ENCODE results near the gene MS4A4A.

Gene MS4A4A

DNA sequence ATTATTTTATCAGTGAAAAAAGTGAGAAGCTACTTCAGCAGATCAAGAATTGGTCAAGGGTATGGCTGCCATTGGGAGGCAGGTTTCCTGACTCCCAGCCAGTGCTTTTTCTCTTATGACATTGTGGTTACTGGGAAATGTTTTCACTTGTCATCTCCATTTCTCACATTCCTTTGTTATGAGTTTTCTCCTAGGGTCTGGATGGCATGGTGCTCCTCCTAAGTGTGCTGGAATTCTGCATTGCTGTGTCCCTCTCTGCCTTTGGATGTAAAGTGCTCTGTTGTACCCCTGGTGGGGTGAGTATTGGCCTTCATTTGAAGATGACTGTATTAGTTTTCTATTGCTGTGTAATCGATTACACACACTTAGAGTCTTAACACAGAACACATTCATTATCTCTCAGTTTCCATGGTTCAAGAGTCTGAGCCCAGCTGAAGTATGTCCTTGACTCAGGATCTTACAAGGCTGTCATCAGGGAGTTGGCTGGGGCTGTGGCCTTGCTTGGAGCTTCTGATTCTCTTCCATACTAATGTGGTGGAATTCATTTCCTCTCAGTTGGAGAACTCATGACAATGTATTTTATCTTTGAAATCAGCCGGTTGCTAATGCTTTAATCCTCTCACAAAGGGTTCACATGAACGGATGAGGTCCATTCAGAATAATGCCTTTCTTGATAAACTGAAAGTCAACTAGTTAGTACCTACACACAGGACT lies 25.6 kb downstream of the MS4A4A start:
- DNase-seq = no peak

DNA sequence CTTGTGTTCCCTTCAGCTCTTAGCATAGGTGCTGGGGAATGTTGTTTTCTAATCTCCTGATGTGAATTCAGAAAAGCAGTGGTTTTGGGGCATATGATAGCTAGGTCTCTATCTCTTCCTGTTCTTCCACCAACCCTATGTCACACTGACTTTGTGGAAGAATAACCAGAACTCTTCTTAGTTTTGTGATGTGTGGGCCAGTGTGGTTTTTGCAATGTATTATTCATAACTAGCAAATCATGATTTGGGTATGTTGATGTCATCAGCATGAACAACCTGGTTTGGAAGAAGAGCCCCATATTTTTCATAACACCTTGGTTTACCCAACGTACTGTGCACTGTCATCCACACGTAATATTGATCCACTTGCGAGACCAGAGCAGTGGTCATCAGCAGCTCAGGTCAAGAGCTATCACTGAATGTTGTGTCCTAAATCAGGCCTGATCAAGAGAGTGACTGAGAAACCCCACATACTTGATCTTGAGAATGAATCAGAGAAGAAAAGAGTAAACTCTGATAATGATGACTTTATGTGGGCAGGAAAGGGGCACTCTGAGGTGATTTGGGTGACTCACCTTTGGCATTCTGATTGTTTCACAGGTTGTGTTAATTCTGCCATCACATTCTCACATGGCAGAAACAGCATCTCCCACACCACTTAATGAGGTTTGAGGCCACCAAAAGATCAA lies 27.2 kb downstream of the MS4A4A start:
- DNase-seq = no peak

DNA sequence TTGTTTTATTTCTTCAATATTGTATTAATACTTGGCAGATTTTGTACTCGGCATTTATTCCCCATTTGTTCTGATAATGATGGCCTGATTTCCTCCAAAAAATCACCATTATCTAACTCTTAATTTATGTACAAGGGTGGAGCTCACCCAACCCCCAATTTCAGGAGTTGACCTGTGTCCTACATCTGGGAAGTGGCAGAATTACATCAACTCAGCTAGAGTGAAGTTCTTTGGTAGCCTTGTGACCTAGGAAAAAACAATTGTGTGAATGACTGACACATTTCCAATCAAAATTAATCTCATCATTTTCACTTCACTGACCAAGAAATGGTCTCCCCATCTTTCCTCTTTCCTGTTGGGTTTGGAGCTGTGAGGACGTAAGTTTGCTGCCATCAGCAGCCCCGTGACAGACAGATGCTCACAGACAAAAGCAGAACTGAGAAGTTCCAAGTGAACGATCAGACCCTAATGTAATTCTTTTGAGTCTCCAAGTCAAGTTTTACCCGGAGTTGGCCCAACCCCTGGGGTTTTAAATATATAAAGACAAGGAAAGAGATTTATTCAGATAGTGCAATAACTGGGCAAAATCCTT lies 30.0 kb downstream of the MS4A4A start:
- no peak for DNase-seq

DNA sequence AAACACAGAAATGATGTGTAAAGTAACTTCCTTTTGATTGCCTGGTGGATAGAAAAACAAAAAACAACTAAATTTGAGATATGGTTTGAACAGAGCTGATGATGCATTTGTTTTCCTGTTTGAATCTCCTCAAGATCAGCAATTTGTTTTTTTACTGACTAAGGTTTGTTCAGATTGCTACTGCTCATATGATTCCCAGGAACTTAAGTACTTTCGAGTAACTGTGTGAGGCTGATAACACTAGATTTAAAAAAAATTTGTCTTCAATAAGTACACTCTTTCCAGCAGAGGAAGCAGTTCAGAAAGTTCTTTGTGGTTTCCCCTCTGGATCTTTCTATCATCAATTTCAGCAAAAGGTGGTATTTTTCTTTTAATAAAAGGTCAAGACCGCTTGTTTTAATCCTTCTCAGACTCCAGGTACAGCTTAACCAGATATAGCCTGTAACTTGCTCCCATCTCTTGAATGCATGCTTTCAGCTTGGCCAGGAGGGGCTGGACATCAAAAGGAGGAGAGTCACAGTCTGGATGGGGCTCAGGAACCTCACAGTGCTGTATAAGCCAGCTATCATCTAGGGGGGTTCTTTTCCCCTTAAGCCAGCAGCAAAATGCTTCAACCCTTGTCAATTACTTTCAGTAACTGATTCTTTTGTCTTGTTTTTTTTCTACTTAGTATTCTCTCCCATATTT lies 34.3 kb downstream of the MS4A4A start:
- no peak for DNase-seq

DNA sequence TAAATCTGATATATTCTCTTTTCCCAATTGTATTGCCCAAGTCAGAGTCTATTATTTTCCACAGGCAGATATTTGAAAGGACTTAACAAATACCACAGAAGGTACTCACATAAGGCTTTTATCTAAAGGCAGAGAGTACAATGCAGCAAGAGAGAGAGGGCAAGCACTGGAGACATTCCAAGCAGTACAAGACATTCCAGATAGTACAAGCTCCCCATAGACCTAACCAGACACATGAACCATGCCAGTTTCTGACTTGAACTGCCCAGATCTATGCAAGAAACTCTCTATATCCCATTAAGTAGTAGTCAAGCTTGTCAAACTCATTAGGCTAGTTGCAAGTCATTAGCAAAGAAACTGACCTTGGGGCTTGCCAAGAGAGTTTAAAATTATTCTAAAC lies 35.4 kb downstream of the MS4A4A start:
- no peak for DNase-seq

DNA sequence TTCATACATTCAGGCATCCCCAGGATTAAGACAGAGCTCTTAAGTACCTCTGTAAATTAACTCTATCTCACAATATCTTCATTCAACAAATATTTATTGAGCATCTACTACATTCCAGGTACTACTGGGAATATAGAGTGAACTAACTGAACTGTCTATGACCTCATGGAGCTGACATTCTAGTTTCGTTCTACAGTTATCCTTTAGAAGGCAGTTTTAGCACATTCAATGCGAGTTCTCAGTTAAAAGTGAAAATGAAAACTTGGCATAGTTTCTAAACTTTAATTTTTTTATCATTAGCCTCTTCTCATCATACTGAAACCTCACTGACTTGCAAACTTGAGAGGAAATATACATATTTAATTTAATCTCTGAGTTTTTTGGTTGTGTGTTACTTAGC lies 35.9 kb downstream of the MS4A4A start:
- no peak for DNase-seq

DNA sequence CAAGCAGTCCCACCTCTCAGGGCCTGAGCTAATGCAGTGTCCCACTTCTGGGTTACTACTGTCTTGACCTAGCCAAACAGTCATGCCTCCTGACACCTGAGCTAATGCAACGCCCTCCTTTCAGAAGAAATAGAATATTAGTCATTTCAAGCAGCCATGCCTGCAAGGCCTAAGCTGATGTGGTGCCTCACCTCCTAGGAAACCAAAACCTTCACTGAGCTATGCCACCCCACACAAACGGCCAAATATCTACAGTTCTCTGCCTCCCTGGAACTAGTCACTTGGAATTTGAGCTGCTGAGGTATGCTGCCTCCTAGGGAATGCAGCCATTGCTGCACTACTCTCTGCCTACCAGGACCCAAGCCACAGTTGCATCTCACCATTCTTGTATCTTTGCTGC lies 38.3 kb downstream of the MS4A4A start:
- DNase-seq = no peak

DNA sequence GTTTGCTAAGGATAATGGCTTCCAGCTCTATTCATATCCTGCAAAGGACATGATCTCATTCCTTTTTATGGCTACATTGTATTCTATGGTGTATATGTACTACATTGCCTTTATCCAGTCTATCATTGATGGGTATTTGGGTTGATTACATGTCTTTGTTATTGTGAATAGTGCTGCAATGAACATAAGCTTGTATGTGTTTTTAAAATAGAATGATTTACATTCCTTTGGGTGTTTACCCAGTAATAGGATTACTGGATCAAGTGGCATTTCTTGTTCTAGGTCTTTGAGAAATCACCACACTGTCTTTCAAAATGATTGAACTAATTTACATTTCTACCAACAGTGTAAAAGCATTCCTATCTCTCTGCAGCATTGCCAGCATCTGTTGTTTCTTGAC lies 40.6 kb downstream of the MS4A4A start:
- DNase-seq = no peak

DNA sequence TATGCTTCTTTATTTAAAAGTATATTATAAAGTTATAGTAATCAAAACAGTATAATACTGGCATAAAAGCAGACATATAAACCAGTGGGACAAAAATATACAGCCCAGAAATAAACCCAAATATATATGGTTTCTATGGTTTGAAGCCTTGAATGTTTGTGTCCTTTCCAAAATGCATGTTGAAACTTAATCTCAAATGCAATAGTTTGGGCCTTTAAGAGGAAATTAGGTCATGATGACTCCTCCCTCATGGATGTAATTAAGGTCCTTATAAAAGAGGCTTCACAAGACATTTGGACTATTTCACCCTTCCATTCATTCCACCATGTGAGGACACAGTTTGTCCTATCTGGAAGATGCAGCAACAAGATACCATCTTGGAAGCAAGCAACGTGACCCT lies 46.5 kb downstream of the MS4A4A start, which contains the start of gene MS4A6E:
Gene MS4A6E, plus strand, starts transcription at position 301 of the 400 bp plus-strand sequence. CDS start 7,641 bp downstream, outside the sequence.
- DNase-seq = no peak

DNA sequence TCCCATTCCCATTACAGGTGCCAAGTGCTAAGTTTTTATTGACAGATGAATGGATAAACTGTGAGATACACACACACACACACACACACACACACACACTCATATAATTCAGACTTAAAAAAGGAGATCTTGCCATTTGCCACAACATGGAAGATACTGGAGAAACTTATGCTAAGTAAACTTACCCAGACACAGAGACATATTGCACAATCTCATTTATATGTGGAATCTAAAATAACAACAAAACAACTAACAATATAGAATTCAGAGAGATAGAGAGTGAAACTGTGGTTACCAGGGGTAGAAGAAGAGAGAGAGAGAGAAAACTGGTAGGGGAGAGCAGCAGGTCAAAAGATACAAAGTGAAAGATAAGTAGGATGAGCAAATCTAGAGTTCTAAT lies 48.0 kb downstream of the MS4A4A start:
- DNase-seq = no peak

DNA sequence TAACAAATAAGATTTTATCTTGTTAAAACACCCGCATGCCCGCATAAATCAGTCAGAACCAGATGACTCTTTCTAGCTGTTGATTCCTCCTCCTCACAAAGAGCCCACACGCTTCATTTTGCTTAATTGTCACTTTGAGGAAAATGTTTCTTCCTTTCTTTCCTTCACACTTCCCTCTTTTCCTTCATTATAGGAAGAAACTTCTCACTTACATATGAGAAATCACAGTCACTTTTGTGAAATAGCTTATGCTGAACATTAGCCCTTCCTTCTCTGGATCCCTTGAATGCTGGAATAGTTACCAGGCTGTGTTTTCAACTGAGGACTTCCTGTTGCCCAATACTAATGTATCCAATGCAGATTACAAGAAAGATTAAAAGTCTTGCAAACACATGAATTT lies 52.4 kb downstream of the MS4A4A start:
- no peak for DNase-seq

DNA sequence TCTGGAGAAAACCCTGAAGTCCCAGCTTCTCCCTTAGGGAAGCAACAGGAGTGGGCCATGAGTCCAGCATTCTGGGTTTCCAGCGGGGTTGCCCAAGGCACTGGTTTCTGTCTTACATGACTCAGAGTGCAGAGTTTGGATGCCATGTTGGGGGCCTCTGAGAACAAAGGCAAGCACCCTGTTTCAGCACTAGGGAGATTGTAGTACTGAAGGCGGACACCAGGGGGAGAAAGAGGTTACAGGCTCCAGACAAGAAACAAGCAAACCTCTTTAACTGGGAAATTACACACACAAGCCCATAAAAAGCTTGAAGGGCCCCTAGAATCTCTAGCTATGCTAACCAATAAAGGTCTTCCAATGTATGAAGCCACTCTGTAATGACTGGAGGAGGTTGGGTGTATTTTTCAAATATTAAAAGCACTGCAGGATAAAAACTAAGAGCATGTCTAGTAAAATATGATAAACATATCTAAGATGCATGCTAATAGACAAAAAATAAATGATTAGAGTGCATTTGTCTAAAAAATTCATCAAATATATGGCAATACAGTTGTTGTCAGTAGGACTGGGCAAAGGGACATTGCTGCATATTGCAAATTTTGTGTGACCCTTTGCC lies 53.6 kb downstream of the MS4A4A start:
- no peak for DNase-seq

DNA sequence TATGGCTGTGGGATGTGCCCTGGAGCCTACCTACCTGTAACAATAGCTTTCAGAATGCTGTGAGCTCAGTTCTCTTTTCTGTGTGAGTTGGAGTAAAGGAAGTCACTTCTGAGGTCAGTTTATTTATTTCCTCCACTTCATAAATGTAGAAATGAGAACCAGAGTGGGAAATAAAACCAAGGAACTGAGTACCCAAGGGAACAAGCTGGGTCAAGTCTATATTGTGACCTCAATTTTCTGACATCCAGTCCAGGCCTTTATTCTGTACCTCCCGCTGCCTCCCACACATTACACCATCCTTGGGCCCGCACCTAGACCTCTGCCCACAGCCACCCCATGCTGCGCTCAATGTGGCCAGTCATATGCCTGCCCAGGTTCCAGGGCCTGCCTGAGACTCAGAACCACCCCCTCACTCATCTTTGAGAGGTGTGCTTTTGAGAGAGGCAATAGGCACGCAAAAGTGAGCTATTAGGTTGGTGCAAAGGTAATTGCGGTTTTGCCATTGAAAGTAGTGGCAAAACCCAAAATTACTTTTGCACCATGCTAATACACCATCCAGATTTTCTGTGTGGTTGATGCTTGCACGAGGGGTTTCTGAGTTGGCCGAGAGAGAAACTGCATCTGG lies 56.4 kb downstream of the MS4A4A start:
- no peak for DNase-seq

DNA sequence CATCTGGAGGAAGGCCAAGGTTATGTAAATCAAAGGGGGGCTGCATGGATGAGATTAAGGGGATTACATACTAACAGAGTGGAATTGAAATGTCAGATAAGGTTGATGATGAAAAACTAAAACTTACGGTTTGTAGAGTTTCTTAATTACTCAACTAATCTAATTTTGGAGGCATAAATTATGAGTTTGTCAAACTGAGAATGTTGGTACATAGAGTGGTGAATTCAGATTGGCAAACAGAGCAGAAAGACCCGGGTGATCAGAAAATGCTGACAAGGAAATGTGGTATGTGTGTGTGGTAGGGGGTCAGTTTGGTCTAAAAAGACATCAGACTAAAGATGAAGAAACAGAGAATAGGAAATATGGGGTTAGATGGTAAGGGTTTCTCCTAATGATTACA lies 57.6 kb downstream of the MS4A4A start:
- no peak for DNase-seq

DNA sequence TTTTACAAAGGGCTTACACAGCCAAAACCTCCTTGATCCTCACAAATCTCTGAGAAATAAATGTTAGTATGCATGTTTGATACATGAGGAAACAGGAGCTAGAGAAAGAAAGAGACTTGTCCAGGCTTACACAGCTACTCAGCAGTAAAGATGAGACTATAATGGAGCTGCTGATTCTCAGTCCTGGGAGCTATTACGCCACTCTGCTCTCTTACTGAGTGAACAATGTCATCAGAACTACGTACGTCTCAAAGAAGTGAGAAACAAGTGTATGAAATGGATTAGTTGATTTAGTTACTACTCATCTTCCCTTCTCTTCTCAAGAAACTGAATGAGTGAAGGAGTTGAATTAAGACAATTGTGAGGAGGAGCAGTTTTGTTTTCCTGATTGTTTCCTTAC lies 58.9 kb downstream of the MS4A4A start:
- no peak for DNase-seq

DNA sequence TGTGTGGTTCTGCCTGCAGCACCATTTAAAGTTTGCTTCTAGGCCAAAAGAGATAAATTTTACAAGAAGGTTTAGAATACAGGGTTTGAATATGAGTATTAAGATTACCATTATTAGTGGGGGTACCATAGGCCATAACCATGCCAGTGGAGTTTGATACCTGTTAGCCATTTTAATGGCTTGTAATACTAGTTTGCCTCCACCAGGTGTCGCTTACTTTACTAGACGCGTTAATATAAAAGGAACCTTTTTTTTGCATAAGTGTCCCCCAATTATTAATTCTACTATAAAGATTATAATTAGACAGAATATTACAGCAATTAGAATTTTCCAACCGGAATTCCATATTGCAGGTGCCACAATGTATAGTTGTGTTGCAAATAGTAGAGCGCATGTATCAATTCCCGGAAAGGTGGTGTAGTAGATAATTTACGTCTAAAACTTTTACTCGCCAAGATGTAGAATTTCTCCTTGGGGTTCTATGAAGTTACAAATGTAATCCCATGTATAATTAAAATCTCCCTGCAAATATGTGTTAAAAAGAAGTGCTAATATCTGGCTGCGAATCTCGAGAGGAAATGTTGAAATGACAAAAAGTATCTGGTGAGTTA lies 62.7 kb downstream of the MS4A4A start:
- no peak for DNase-seq

DNA sequence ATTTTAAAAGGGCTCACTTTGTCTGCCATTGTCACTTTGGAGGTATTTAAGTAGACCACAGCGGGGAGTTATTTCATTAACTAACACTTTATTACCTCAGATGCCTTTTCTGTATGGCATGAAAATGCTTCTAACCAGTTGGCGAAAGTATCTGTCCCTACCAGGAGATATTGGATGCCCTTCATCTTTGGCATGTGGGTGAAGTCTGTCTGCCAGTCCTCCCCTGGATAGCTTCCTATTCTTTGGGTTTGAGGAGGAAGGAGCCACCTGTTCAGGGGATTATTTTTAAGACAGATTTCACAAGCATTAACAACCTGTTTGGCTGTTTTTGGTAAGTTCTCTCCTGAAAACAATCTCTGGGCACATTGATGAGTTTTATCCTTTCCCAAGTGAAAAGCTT lies 63.7 kb downstream of the MS4A4A start:
- DNase-seq = no peak

DNA sequence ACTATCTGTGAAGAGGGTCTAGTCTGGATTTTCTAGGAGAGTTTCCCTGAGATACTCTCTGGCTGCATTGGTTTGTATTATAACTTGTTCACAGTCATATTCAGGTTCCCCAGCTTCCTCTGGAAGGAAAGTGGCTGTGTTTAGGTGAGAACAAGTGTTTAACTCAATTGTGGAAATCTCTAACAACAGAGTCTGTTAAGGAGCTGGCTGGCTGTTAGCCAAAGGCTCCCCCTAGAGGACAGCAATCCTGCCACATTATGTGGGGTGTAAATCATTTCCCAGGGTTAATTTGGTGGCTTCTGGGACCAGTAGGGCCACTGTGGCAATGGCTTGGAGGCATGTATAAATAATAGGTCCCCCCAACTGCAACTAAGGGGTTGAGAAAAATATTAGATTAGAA lies 65.0 kb downstream of the MS4A4A start:
- no peak for DNase-seq

DNA sequence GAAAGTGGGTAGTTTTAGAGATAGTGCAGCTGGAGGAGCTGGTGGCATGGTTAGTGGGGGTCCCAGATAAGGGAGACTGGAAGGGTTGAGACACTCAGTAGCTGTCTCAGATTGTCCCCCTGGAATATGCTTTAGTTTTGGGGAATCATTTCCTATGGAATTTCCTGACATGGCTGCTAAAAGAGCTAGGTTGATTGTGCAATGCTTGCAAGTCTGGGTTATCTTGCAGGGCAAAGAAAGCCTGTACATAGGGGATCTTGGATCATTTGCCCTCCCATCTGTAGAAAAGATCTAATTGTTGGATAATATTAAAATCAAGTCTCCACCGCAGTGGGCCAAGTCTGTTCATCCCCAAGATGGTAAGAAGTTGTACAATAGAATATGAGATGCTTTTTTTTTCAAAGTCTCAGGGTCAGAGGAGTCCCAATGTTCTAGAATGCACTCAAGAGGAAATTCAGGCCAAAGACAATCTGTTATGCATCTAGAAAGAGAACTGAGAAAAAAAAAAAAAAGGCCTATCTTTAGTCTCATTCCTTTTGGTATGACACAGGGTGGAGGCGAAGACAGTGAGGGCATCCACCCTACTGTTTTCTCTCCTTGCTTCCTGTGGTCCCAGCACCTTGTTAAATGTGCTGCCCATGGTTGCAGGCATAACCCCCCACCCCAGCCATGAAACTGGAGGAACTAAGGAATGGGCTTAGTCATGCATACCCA lies 66.8 kb downstream of the MS4A4A start:
- no peak for DNase-seq

DNA sequence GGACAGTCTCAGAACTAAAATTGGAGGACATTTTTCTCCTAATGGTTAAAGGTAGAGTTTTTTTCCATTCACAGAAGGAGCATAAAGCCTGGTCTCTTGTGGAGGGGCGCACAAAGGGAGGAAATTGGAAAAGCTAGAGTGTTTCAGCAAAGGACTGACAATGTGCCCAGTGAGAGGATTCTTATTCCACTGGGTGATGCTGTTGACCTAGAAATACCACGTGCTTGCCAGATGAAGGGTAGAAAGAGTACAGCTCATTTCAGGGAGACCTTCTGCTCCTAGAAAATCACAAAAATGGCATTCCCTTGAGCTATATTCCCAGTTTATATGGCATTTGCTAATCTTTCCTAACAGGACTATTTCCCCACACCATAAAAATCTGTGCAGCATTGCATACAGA lies 67.7 kb downstream of the MS4A4A start:
- no peak for DNase-seq

DNA sequence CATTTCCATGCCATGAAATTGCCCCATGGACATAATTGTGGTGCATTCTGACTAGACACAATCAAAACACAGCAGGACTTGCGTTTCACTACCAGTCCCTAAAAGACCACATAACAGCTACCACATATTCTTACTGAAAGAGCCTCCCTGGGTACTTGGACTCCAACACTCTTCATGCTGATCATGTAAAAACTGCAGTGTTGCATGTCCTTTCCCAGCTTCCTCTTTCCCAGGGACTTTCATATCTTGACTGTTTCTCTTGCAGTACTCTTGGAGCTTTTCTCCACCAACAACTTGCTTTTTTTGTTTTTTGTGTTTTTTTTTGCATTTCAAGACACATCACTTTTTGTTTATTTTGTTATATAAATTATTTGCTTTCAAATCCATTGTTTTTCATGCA lies 69.5 kb downstream of the MS4A4A start:
- DNase-seq = no peak

DNA sequence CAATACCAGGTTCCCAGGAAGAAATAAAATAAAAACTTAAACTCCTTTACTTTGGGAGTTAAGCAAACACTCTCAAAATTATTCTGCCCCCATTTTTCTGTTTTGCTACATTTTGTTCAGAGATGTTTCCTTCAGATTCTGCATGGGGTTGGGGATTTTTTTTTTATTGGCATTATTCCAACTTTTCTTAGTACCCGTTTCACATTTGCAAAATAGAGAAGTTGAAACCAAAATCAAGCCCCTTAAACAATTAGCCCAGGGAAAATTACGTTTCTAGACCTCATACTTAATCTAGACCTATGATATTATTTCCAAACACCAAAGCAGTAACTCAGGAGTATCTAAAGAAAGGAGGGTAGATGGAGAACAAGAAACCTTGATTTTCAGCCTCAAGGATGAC lies 77.3 kb downstream of the MS4A4A start:
- no peak for DNase-seq

All from NCI-H187 treated with DMSO at 0.1 percent for 48 hours (cell line).